GM12891 (cell line): ENCODE measurements around the gene PSMB11.

Experiments
- POLR2A ChIP-seq: IDR thresholded peaks from 2 replicates; pipeline ENCODE4 v1.6.1; 2011; ENCODE audit warnings: low read depth, low read length, control low read depth
- POLR2AphosphoS5 ChIP-seq: IDR thresholded peaks from 2 replicates; pipeline ENCODE4 v1.6.1; 2011; ENCODE audit warnings: low read depth, low read length, control low read depth
- TAF1 ChIP-seq: IDR thresholded peaks from 2 replicates; pipeline ENCODE4 v1.6.1; 2011; ENCODE audit warnings: low read depth, low read length, control low read depth

- TF ChIP-seq POLR2A, result no peak
- TF ChIP-seq POLR2AphosphoS5, result no peak
- no peak for TF ChIP-seq TAF1
Observed at GRCh38 chr14:23030936-23031335, 11.1 kb upstream of the PSMB11 start.
